ENCODE results near the gene ASCC3.

Gene ASCC3

GRCh38 chr6:100549406-100550167 is 331.5 kb downstream of the ASCC3 start:
- peak; percentile 62 for DNase-seq (ENCODE audit: low read depth)
- TF ChIP-seq, protein P1, sequence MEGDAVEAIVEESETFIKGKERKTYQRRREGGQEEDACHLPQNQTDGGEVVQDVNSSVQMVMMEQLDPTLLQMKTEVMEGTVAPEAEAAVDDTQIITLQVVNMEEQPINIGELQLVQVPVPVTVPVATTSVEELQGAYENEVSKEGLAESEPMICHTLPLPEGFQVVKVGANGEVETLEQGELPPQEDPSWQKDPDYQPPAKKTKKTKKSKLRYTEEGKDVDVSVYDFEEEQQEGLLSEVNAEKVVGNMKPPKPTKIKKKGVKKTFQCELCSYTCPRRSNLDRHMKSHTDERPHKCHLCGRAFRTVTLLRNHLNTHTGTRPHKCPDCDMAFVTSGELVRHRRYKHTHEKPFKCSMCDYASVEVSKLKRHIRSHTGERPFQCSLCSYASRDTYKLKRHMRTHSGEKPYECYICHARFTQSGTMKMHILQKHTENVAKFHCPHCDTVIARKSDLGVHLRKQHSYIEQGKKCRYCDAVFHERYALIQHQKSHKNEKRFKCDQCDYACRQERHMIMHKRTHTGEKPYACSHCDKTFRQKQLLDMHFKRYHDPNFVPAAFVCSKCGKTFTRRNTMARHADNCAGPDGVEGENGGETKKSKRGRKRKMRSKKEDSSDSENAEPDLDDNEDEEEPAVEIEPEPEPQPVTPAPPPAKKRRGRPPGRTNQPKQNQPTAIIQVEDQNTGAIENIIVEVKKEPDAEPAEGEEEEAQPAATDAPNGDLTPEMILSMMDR (conservative IDR thresholded peaks at IDR 0.05; ENCODE audit: low read depth, low read length): no peak

DNA sequence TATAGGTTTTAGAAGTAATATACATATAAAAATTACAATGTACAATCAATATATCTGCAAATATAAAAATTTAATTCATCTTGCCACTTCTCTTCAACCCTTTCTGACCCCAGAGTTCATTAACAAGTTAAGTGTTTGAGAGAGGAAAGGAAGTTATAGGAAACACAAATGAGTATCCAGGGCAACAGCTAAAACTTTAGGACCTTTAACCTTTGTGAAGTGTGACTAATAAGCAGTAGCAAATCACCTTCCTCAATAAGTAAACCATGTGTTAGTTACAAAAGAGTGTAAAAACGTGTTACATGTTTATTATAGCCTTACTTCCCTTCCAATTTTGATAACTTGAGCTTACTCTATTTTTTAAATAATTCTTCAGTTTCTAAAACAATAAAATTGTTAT is 343.0 kb downstream of the ASCC3 start:
- TF ChIP-seq, protein P1 (conservative IDR thresholded peaks at IDR 0.05; ENCODE audit: low read depth, low read length): no peak
- DNase-seq (ENCODE audit: low read depth): peak; percentile 59
- H3K4me3 ChIP-seq (ENCODE audit: low read depth, low read length): no peak overlapping the region

More at GRCh38 chr6:100549406-100550167, 331.5 kb downstream of the ASCC3 start:
- no peak overlapping the region for H3K4me3 ChIP-seq (ENCODE audit: low read depth, low read length)

GRCh38 chr6:100518588-100518987 is 362.5 kb downstream of the ASCC3 start:
- DNase-seq (ENCODE audit: low read depth): no peak
- H3K4me3 ChIP-seq (ENCODE audit: low read depth, low read length): no peak overlapping the region
- TF ChIP-seq, protein P1 (conservative IDR thresholded peaks at IDR 0.05; ENCODE audit: low read depth, low read length): no peak

DNA sequence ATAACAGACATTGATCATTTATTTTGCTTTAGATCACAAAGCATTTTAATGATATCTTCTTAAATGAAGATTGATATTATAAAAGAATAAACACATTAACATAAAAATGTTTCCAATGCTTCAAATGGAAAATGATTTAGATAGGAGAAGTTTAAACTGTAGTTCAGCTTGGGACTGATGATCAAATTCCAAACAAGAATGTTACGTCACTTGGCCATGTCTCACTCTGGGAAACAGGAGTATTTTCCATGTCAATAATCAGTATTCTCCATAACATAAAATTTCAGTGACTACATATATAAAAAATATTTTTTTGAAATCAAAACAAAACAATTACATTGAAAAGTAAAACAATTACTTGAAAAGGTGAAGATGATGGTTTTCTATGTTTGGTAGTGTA is 363.5 kb downstream of the ASCC3 start:
- TF ChIP-seq, protein P1 (conservative IDR thresholded peaks at IDR 0.05; ENCODE audit: low read depth, low read length): no peak
- no peak for DNase-seq (ENCODE audit: low read depth)
- no peak overlapping the region for H3K4me3 ChIP-seq (ENCODE audit: low read depth, low read length)

GRCh38 chr6:100517106-100517505 is 364.0 kb downstream of the ASCC3 start:
- DNase-seq (ENCODE audit: low read depth): no peak
- no peak overlapping the region for H3K4me3 ChIP-seq (ENCODE audit: low read depth, low read length)
- TF ChIP-seq, protein P1 (conservative IDR thresholded peaks at IDR 0.05; ENCODE audit: low read depth, low read length): no peak

DNA sequence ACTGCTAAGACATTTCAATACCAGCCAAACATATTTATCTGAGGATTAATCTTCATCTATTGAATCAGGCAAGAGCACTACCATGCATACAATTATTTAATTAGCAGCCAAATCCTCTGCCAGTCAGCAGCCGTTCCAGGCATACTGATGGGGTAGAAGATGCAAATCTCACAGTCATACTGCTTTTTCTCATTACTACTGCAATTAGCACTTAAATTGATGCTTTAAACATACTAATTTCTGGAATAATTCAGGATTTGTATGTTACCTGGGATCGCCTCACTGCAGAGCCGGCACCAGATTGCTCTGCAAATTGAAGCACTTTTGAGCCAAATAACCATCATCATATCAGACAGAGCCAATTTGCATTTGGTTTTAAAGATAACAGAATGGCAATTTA is 366.5 kb downstream of the ASCC3 start:
- DNase-seq (ENCODE audit: low read depth): no peak
- H3K4me3 ChIP-seq (ENCODE audit: low read depth, low read length): no peak overlapping the region
- TF ChIP-seq, protein P1 (conservative IDR thresholded peaks at IDR 0.05; ENCODE audit: low read depth, low read length): no peak
